ENCODE data around the gene CASP9. TPM values are rescaled to one million over a fixed set of nuclear protein-coding genes. Genes with fewer than 3 reads are reported as not detected.
"Not testable (repeated sequence)": the region's sequence is repeated elsewhere in the genome, so short reads cannot be mapped to it uniquely, and the experiment has no call there.

Gene CASP9
- polyA plus RNA-seq, 1 donor, result 18.8 TPM

GRCh38 chr1:15484443-15484842 lies 39.6 kb downstream of the CASP9 start:
- H3K27ac ChIP-seq (ENCODE audit: low read length); H3K27me3 ChIP-seq (ENCODE audit: control insufficient read depth, insufficient read depth, low read length); H3K9me3 ChIP-seq (ENCODE audit: control insufficient read depth, low read depth, low read length); H3K36me3 ChIP-seq (ENCODE audit: control insufficient read depth, insufficient read depth, low read length); H3K4me1 ChIP-seq (ENCODE audit: control insufficient read depth, insufficient read depth, low read length); DNase-seq; H3K4me3 ChIP-seq (ENCODE audit: low read length): not testable (repeated sequence)
- WGBS (ENCODE audit: insufficient coverage, low lambda C conversion rate), result no CpG with 5 or more reads among the region's 6 CpGs

- 100% methylated on average over 1 of the region's 2 CpGs for WGBS (ENCODE audit: insufficient coverage, low lambda C conversion rate)
- no peaks in the 10 kb centered on the region for H3K4me1 ChIP-seq (ENCODE audit: control insufficient read depth, insufficient read depth, low read length)
- H3K27me3 ChIP-seq (ENCODE audit: control insufficient read depth, insufficient read depth, low read length), result no peaks in the 10 kb centered on the region
- no peak overlapping the region for H3K4me3 ChIP-seq (ENCODE audit: low read length)
- H3K9me3 ChIP-seq (ENCODE audit: control insufficient read depth, low read depth, low read length), result no peaks in the 10 kb centered on the region
- no peak overlapping the region for H3K27ac ChIP-seq (ENCODE audit: low read length)
- peaks cover 6% of the 10 kb centered on the region for H3K36me3 ChIP-seq (ENCODE audit: control insufficient read depth, insufficient read depth, low read length)
- no peak for DNase-seq
Measured at GRCh38 chr1:15483971-15484370, 40.0 kb downstream of the CASP9 start.

GRCh38 chr1:15482983-15483543 lies 41.0 kb downstream of the CASP9 start:
- H3K27ac ChIP-seq (ENCODE audit: low read length), result not testable (repeated sequence)

GRCh38 chr1:15482455-15482854 lies 41.6 kb downstream of the CASP9 start:
- H3K27me3 ChIP-seq (ENCODE audit: control insufficient read depth, insufficient read depth, low read length); H3K4me3 ChIP-seq (ENCODE audit: low read length); H3K36me3 ChIP-seq (ENCODE audit: control insufficient read depth, insufficient read depth, low read length); H3K9me3 ChIP-seq (ENCODE audit: control insufficient read depth, low read depth, low read length); DNase-seq; H3K27ac ChIP-seq (ENCODE audit: low read length); H3K4me1 ChIP-seq (ENCODE audit: control insufficient read depth, insufficient read depth, low read length): not testable (repeated sequence)
- WGBS (ENCODE audit: insufficient coverage, low lambda C conversion rate), result 100% methylated on average over 2 of the region's 6 CpGs

More at GRCh38 chr1:15482983-15483543, 41.0 kb downstream of the CASP9 start:
- H3K36me3 ChIP-seq (ENCODE audit: control insufficient read depth, insufficient read depth, low read length); H3K9me3 ChIP-seq (ENCODE audit: control insufficient read depth, low read depth, low read length); DNase-seq; H3K4me1 ChIP-seq (ENCODE audit: control insufficient read depth, insufficient read depth, low read length); H3K4me3 ChIP-seq (ENCODE audit: low read length); H3K27me3 ChIP-seq (ENCODE audit: control insufficient read depth, insufficient read depth, low read length): not testable (repeated sequence)
- no CpG with 5 or more reads among the region's 16 CpGs for WGBS (ENCODE audit: insufficient coverage, low lambda C conversion rate)

GRCh38 chr1:15479654-15480347 lies 44.2 kb downstream of the CASP9 start:
- Histone ChIP-seq H3K27ac (ENCODE audit: low read length) (no peak overlapping the region), H3K4me3 (ENCODE audit: low read length) (no peak overlapping the region), H3K9me3 (ENCODE audit: control insufficient read depth, low read depth, low read length) (no peaks in the 10 kb centered on the region), H3K4me1 (ENCODE audit: control insufficient read depth, insufficient read depth, low read length) (no peaks in the 10 kb centered on the region), H3K27me3 (ENCODE audit: control insufficient read depth, insufficient read depth, low read length) (no peaks in the 10 kb centered on the region), H3K36me3 (ENCODE audit: control insufficient read depth, insufficient read depth, low read length) (no peaks in the 10 kb centered on the region)
- 100% methylated on average over 1 of the region's 11 CpGs for WGBS (ENCODE audit: insufficient coverage, low lambda C conversion rate)
- DNase-seq, result no peak

GRCh38 chr1:15477646-15478212 lies 46.3 kb downstream of the CASP9 start:
- H3K36me3 ChIP-seq (ENCODE audit: control insufficient read depth, insufficient read depth, low read length), result no peaks in the 10 kb centered on the region
- H3K4me1 ChIP-seq (ENCODE audit: control insufficient read depth, insufficient read depth, low read length), result no peaks in the 10 kb centered on the region
- no peak overlapping the region for H3K27ac ChIP-seq (ENCODE audit: low read length)
- no peak overlapping the region for H3K4me3 ChIP-seq (ENCODE audit: low read length)
- H3K9me3 ChIP-seq (ENCODE audit: control insufficient read depth, low read depth, low read length), result no peaks in the 10 kb centered on the region
- H3K27me3 ChIP-seq (ENCODE audit: control insufficient read depth, insufficient read depth, low read length), result no peaks in the 10 kb centered on the region
- DNase-seq, result no peak
- WGBS (ENCODE audit: insufficient coverage, low lambda C conversion rate), result 67% methylated on average over 2 of the region's 5 CpGs

- Histone ChIP-seq H3K36me3 (ENCODE audit: control insufficient read depth, insufficient read depth, low read length) (no peaks in the 10 kb centered on the region), H3K27me3 (ENCODE audit: control insufficient read depth, insufficient read depth, low read length) (no peaks in the 10 kb centered on the region), H3K4me3 (ENCODE audit: low read length) (no peak overlapping the region), H3K9me3 (ENCODE audit: control insufficient read depth, low read depth, low read length) (no peaks in the 10 kb centered on the region), H3K27ac (ENCODE audit: low read length) (no peak overlapping the region), H3K4me1 (ENCODE audit: control insufficient read depth, insufficient read depth, low read length) (no peaks in the 10 kb centered on the region)
- DNase-seq, result no peak
- WGBS (ENCODE audit: insufficient coverage, low lambda C conversion rate), result no CpG with 5 or more reads among the region's 3 CpGs
Measured at GRCh38 chr1:15476927-15477326, 47.1 kb downstream of the CASP9 start.

- Histone ChIP-seq H3K36me3 (ENCODE audit: control insufficient read depth, insufficient read depth, low read length) (no peaks in the 10 kb centered on the region), H3K27ac (ENCODE audit: low read length) (no peak within 1 kb of the TSS), H3K4me1 (ENCODE audit: control insufficient read depth, insufficient read depth, low read length) (no peaks in the 10 kb centered on the region), H3K9me3 (ENCODE audit: control insufficient read depth, low read depth, low read length) (no peaks in the 10 kb centered on the region), H3K27me3 (ENCODE audit: control insufficient read depth, insufficient read depth, low read length) (no peaks in the 10 kb centered on the region), H3K4me3 (ENCODE audit: low read length) (no peak within 1 kb of the TSS)
- WGBS (ENCODE audit: insufficient coverage, low lambda C conversion rate), result no CpG with 5 or more reads among the region's 5 CpGs
- no peak for DNase-seq
Measured at GRCh38 chr1:15475752-15476314, 48.2 kb downstream of the CASP9 start, which contains the start of gene CELA2B. Gene CELA2B (plus strand): TSS chr1:15476104. CDS start chr1:15476126, 22 bp downstream.

GRCh38 chr1:15472587-15472986 lies 51.4 kb downstream of the CASP9 start:
- Histone ChIP-seq H3K4me1 (ENCODE audit: control insufficient read depth, insufficient read depth, low read length) (no peaks in the 10 kb centered on the region), H3K9me3 (ENCODE audit: control insufficient read depth, low read depth, low read length) (no peaks in the 10 kb centered on the region), H3K27ac (ENCODE audit: low read length) (no peak overlapping the region), H3K4me3 (ENCODE audit: low read length) (no peak overlapping the region), H3K36me3 (ENCODE audit: control insufficient read depth, insufficient read depth, low read length) (no peaks in the 10 kb centered on the region), H3K27me3 (ENCODE audit: control insufficient read depth, insufficient read depth, low read length) (no peaks in the 10 kb centered on the region)
- WGBS (ENCODE audit: insufficient coverage, low lambda C conversion rate), result no CpG with 5 or more reads among the region's 11 CpGs
- no peak for DNase-seq

- H3K4me1 ChIP-seq (ENCODE audit: control insufficient read depth, insufficient read depth, low read length); H3K4me3 ChIP-seq (ENCODE audit: low read length); H3K27me3 ChIP-seq (ENCODE audit: control insufficient read depth, insufficient read depth, low read length); DNase-seq; H3K36me3 ChIP-seq (ENCODE audit: control insufficient read depth, insufficient read depth, low read length); H3K27ac ChIP-seq (ENCODE audit: low read length); H3K9me3 ChIP-seq (ENCODE audit: control insufficient read depth, low read depth, low read length): not testable (repeated sequence)
- WGBS (ENCODE audit: insufficient coverage, low lambda C conversion rate), result no CpG with 5 or more reads among the region's 6 CpGs
Measured at GRCh38 chr1:15471723-15472122, 52.3 kb downstream of the CASP9 start.

Data from large intestine (tissue), 3 donors.